HG03442 (cell line): Measurements from ENCODE around the gene TAS2R8.
"Not testable (repeated sequence)": the region's sequence is repeated elsewhere in the genome, so short reads cannot be mapped to it uniquely, and the experiment has no call there.

Experiments
- ATAC-seq: cut with Tn5 transposase; IDR thresholded peaks from one replicate; pipeline ENCODE4 v1.9.1; 2021; ENCODE audit warnings: mild to moderate bottlenecking, moderate library complexity; ENCODE audit not compliant: unreplicated experiment

TAS2R8 gene

GRCh38 chr12:10807186-10807585 is at the start of gene TAS2R8:
Gene TAS2R8, minus strand, starts transcription at chr12:10807286. Its CDS starts 306 bp downstream, at chr12:10806980.
- no peak for ATAC-seq

GRCh38 chr12:10855807-10856206 is 48.7 kb upstream of the TAS2R8 start:
- ATAC-seq, result no peak

- no peak for ATAC-seq
These were observed 46.7 kb upstream of the TAS2R8 start for GRCh38 chr12:10853776-10854175.

- no peak for ATAC-seq
These were observed 44.3 kb upstream of the TAS2R8 start for GRCh38 chr12:10851243-10851858.

- ATAC-seq, result no peak
These were observed 42.4 kb upstream of the TAS2R8 start, which contains the start of gene PRR4 for GRCh38 chr12:10849425-10849878. Gene PRR4, minus strand, starts transcription at chr12:10849475. Its CDS starts 38 bp downstream, at chr12:10849437.

- ATAC-seq, result no peak
These were observed 40.7 kb upstream of the TAS2R8 start for GRCh38 chr12:10847744-10848143.

GRCh38 chr12:10842862-10843261 is 35.8 kb upstream of the TAS2R8 start:
- no peak for ATAC-seq

GRCh38 chr12:10838461-10838860 is 31.4 kb upstream of the TAS2R8 start:
- ATAC-seq, result no peak

GRCh38 chr12:10829994-10830393 is 22.9 kb upstream of the TAS2R8 start:
- no peak for ATAC-seq

- ATAC-seq, result no peak
These were observed 19.2 kb upstream of the TAS2R8 start, which contains the start of gene TAS2R10 for GRCh38 chr12:10826258-10826657. Gene TAS2R10, minus strand, starts transcription at chr12:10826358. Its CDS starts 89 bp downstream, at chr12:10826269.

GRCh38 chr12:10824957-10825356 is 17.9 kb upstream of the TAS2R8 start:
- ATAC-seq, result no peak

GRCh38 chr12:10811883-10812536 is 4.9 kb upstream of the TAS2R8 start:
- no peak for ATAC-seq

- no peak for ATAC-seq
These were observed 3.0 kb upstream of the TAS2R8 start, which contains the start of gene TAS2R9 for GRCh38 chr12:10810068-10810467. Gene TAS2R9, minus strand, starts transcription at chr12:10810168. Its CDS starts 93 bp downstream, at chr12:10810075.

- no peak for ATAC-seq
These were observed 4.5 kb downstream of the TAS2R8 start, which contains the start of gene TAS2R7 for GRCh38 chr12:10802587-10802986. Gene TAS2R7, minus strand, starts transcription at chr12:10802627. Its CDS starts 57 bp downstream, at chr12:10802570.

- ATAC-seq, result no peak
These were observed 5.3 kb downstream of the TAS2R8 start for GRCh38 chr12:10801741-10802140.

GRCh38 chr12:10794222-10794621 is 12.9 kb downstream of the TAS2R8 start:
- ATAC-seq, result no peak

- ATAC-seq, result not testable (repeated sequence)
These were observed 15.3 kb downstream of the TAS2R8 start for GRCh38 chr12:10791769-10792168.

GRCh38 chr12:10783252-10783651 is 23.8 kb downstream of the TAS2R8 start:
- ATAC-seq, result no peak

- no peak for ATAC-seq
These were observed 28.0 kb downstream of the TAS2R8 start for GRCh38 chr12:10779103-10779502.

GRCh38 chr12:10771132-10771733 is 35.9 kb downstream of the TAS2R8 start:
- no peak for ATAC-seq

- no peak for ATAC-seq
These were observed 47.4 kb downstream of the TAS2R8 start for GRCh38 chr12:10759657-10760056.

- ATAC-seq, result no peak
These were observed 50.9 kb downstream of the TAS2R8 start for GRCh38 chr12:10756194-10756593.
